ENCODE data around the gene CHST2. TPM values are rescaled to one million over a fixed set of nuclear protein-coding genes. Genes with fewer than 3 reads are reported as not detected.

CHST2 gene
- total RNA-seq, 2 donors from 2014 or later: 3.5 to 11.3 TPM

- no peaks in the 10 kb centered on the region for H3K27me3 ChIP-seq (replicated peaks; ENCODE audit: insufficient read depth)
- no peak overlapping the region for H3K27ac ChIP-seq
- no peaks in the 10 kb centered on the region for H3K4me1 ChIP-seq (ENCODE audit: control insufficient read depth in 1 of 2, low read depth in 2 of 2)
- H3K36me3 ChIP-seq: no peaks in the 10 kb centered on the region
- DNase-seq (ENCODE audit: low spot score) (no peak), ATAC-seq (ENCODE audit: insufficient number of reproducible peaks, low FRiP score, low read depth) (no peak)
- TF ChIP-seq CTCF (IDR thresholded peaks at IDR 0.05): no peak
- H3K4me3 ChIP-seq: no peak overlapping the region
- H3K9me3 ChIP-seq: no peaks in the 10 kb centered on the region
These were observed 27.1 kb downstream of the CHST2 start for GRCh38 chr3:143146486-143147274.

GRCh38 chr3:143147707-143148106 is 28.1 kb downstream of the CHST2 start:
- TF ChIP-seq CTCF (IDR thresholded peaks at IDR 0.05): no peak
- DNase-seq (ENCODE audit: low spot score) (no peak), ATAC-seq (ENCODE audit: insufficient number of reproducible peaks, low FRiP score, low read depth) (no peak)
- H3K27ac ChIP-seq: no peak overlapping the region
- no peaks in the 10 kb centered on the region for H3K9me3 ChIP-seq
- no peak overlapping the region for H3K4me3 ChIP-seq
- H3K27me3 ChIP-seq (replicated peaks; ENCODE audit: insufficient read depth): no peaks in the 10 kb centered on the region
- H3K36me3 ChIP-seq: no peaks in the 10 kb centered on the region
- no peaks in the 10 kb centered on the region for H3K4me1 ChIP-seq (ENCODE audit: control insufficient read depth in 1 of 2, low read depth in 2 of 2)

- Histone ChIP-seq H3K4me1 (ENCODE audit: control insufficient read depth in 1 of 2, low read depth in 2 of 2) (no peaks in the 10 kb centered on the region), H3K9me3 (no peaks in the 10 kb centered on the region), H3K4me3 (no peak overlapping the region), H3K36me3 (no peaks in the 10 kb centered on the region), H3K27ac (no peak overlapping the region), H3K27me3 (replicated peaks; ENCODE audit: insufficient read depth) (no peaks in the 10 kb centered on the region)
- no peak for TF ChIP-seq CTCF (IDR thresholded peaks at IDR 0.05)
- ATAC-seq (ENCODE audit: insufficient number of reproducible peaks, low FRiP score, low read depth) (no peak), DNase-seq (ENCODE audit: low spot score) (no peak)
These were observed 30.5 kb downstream of the CHST2 start for GRCh38 chr3:143150071-143150470.

GRCh38 chr3:143151004-143151731 is 31.6 kb downstream of the CHST2 start:
- no peak overlapping the region for H3K27ac ChIP-seq
- H3K4me1 ChIP-seq (ENCODE audit: control insufficient read depth in 1 of 2, low read depth in 2 of 2): no peaks in the 10 kb centered on the region
- no peak overlapping the region for H3K4me3 ChIP-seq
- H3K9me3 ChIP-seq: no peaks in the 10 kb centered on the region
- no peaks in the 10 kb centered on the region for H3K27me3 ChIP-seq (replicated peaks; ENCODE audit: insufficient read depth)
- DNase-seq (ENCODE audit: low spot score) (no peak), ATAC-seq (ENCODE audit: insufficient number of reproducible peaks, low FRiP score, low read depth) (no peak)
- no peak for TF ChIP-seq CTCF (IDR thresholded peaks at IDR 0.05)
- H3K36me3 ChIP-seq: no peaks in the 10 kb centered on the region

- H3K4me1 ChIP-seq (ENCODE audit: control insufficient read depth in 1 of 2, low read depth in 2 of 2): no peaks in the 10 kb centered on the region
- no peak overlapping the region for H3K4me3 ChIP-seq
- no peaks in the 10 kb centered on the region for H3K36me3 ChIP-seq
- H3K9me3 ChIP-seq: no peaks in the 10 kb centered on the region
- DNase-seq (ENCODE audit: low spot score) (no peak), ATAC-seq (ENCODE audit: insufficient number of reproducible peaks, low FRiP score, low read depth) (no peak)
- TF ChIP-seq CTCF (IDR thresholded peaks at IDR 0.05): no peak
- H3K27ac ChIP-seq: no peak overlapping the region
- H3K27me3 ChIP-seq (replicated peaks; ENCODE audit: insufficient read depth): no peaks in the 10 kb centered on the region
These were observed 32.5 kb downstream of the CHST2 start for GRCh38 chr3:143152043-143152442.
